KMS-11 (cell line): ENCODE data around the gene NPLOC4.

ENCODE experiments used
- H2AFZ ChIP-seq: fragments of 200-600 bp; sonication (generic); 2 replicates; pipeline ENCODE4 v1.6.1; 2016; ENCODE audit warnings: antibody characterized with exemption, mixed run types, low read depth
- H3K27ac ChIP-seq: fragments of 200-600 bp; sonication (generic); 2 replicates; pipeline ENCODE4 v1.6.1; 2016; ENCODE audit warnings: mild to moderate bottlenecking, mixed run types
- H3K27me3 ChIP-seq: fragments of 200-600 bp; sonication (generic); 2 replicates; pipeline ENCODE4 v1.6.1; 2017; ENCODE audit warnings: mild to moderate bottlenecking, low read depth, mixed run types, moderate library complexity; ENCODE audit not compliant: insufficient read depth
- H3K36me3 ChIP-seq: fragments of 200-600 bp; sonication (generic); 2 replicates; pipeline ENCODE4 v1.6.1; 2017; ENCODE audit warnings: mild to moderate bottlenecking, mixed run types; ENCODE audit not compliant: insufficient read depth
- H3K4me1 ChIP-seq: fragments of 200-600 bp; sonication (generic); 2 replicates; pipeline ENCODE4 v1.6.1; 2016; ENCODE audit warnings: mild to moderate bottlenecking, low read depth, mixed run types; ENCODE audit not compliant: poor library complexity, severe bottlenecking
- H3K4me2 ChIP-seq: fragments of 200-600 bp; sonication (generic); 2 replicates; pipeline ENCODE4 v1.7.0; 2016; ENCODE audit warnings: mild to moderate bottlenecking, mixed run types
- H3K4me3 ChIP-seq: fragments of 200-600 bp; sonication (generic); IDR thresholded peaks from 2 replicates; pipeline ENCODE4 v1.6.1; 2017; ENCODE audit warnings: low read depth, low read length, mixed read lengths; ENCODE audit not compliant: insufficient read depth
- H3K79me2 ChIP-seq: fragments of 200-600 bp; sonication (generic); 2 replicates; pipeline ENCODE4 v1.6.1; 2016; ENCODE audit warnings: low read depth, mixed run types; ENCODE audit not compliant: insufficient read depth
- H3K9ac ChIP-seq: fragments of 200-600 bp; sonication (generic); 2 replicates; pipeline ENCODE4 v1.6.1; 2016; ENCODE audit warnings: mild to moderate bottlenecking, mixed run types
- H4K20me1 ChIP-seq: fragments of 200-600 bp; sonication (generic); 2 replicates; pipeline ENCODE4 v1.6.1; 2016; ENCODE audit warnings: mild to moderate bottlenecking, mixed run types; ENCODE audit not compliant: insufficient read depth
- CTCF ChIP-seq: fragments of 200-600 bp; sonication (generic); conservative IDR thresholded peaks from 2 replicates; pipeline ENCODE4 v1.6.1; 2017; ENCODE audit warnings: low read depth, mild to moderate bottlenecking, antibody characterized with exemption, low read length, moderate library complexity, mixed read lengths

Gene NPLOC4

GRCh38 chr17:81683584-81684441, 46.9 kb upstream of the NPLOC4 start, which contains the start of the genes ARL16 and HGS:
ARL16 (minus strand) TSS chr17:81683797; CDS start chr17:81683753, 44 bp downstream.
HGS (plus strand) TSS chr17:81684011; CDS start chr17:81684067, 56 bp downstream.
- H3K4me3 ChIP-seq, result peak within 1 kb of the TSS; percentile 3
- TF ChIP-seq CTCF, result no peak
- peaks cover 26% of the 10 kb centered on the region for H3K4me1 ChIP-seq
- H3K79me2 ChIP-seq, result peaks cover 55% of the 10 kb centered on the region
- H3K27ac ChIP-seq, result peak within 1 kb of the TSS; percentile 52; the same call in 1 of the 2 replicates
- peak within 1 kb of the TSS; percentile 21; the same call in 1 of the 2 replicates for H2AFZ ChIP-seq
- peaks cover 12% of the 10 kb centered on the region; the same call in 1 of the 2 replicates for H3K36me3 ChIP-seq
- no peaks in the 10 kb centered on the region for H4K20me1 ChIP-seq
- H3K27me3 ChIP-seq, result no peaks in the 10 kb centered on the region
- peak within 1 kb of the TSS; percentile 85 for H3K9ac ChIP-seq
- peak within 1 kb of the TSS; percentile 94 for H3K4me2 ChIP-seq

- Histone ChIP-seq H3K27me3 (no peaks in the 10 kb centered on the region), H3K79me2 (peaks cover 55% of the 10 kb centered on the region)
- no peak for TF ChIP-seq CTCF
Measured at GRCh38 chr17:81683208-81683583, 46.3 kb upstream of the NPLOC4 start.

GRCh38 chr17:81682565-81683207, 45.8 kb upstream of the NPLOC4 start:
- no peak overlapping the region for H3K27ac ChIP-seq
- no peak for TF ChIP-seq CTCF

More at GRCh38 chr17:81683208-81683583, 46.3 kb upstream of the NPLOC4 start:
- H3K36me3 ChIP-seq, result peaks cover 12% of the 10 kb centered on the region; the same call in 1 of the 2 replicates
- H3K27ac ChIP-seq, result no peak overlapping the region
- peak overlapping the region; percentile 3 for H3K4me3 ChIP-seq
- peaks cover 26% of the 10 kb centered on the region for H3K4me1 ChIP-seq
- H2AFZ ChIP-seq, result peak overlapping the region; percentile 21; the same call in 1 of the 2 replicates
- peak overlapping the region; percentile 85; the same call in 1 of the 2 replicates for H3K9ac ChIP-seq
- peak overlapping the region; percentile 85 for H3K4me2 ChIP-seq
- H4K20me1 ChIP-seq, result no peaks in the 10 kb centered on the region

GRCh38 chr17:81681672-81682071, 44.8 kb upstream of the NPLOC4 start:
- Histone ChIP-seq H3K4me1 (peaks cover 26% of the 10 kb centered on the region), H3K4me3 (no peak overlapping the region), H4K20me1 (no peaks in the 10 kb centered on the region), H3K9ac (no peak overlapping the region), H3K36me3 (peaks cover 7% of the 10 kb centered on the region; the same call in 1 of the 2 replicates), H2AFZ (no peak overlapping the region), H3K4me2 (no peak overlapping the region), H3K79me2 (peaks cover 53% of the 10 kb centered on the region), H3K27ac (no peak overlapping the region), H3K27me3 (no peaks in the 10 kb centered on the region)
- TF ChIP-seq CTCF, result no peak

More at GRCh38 chr17:81682565-81683207, 45.8 kb upstream of the NPLOC4 start:
- Histone ChIP-seq H3K36me3 (peaks cover 12% of the 10 kb centered on the region; the same call in 1 of the 2 replicates), H3K9ac (peak overlapping the region; percentile 85; the same call in 1 of the 2 replicates), H3K4me3 (peak overlapping the region; percentile 3), H4K20me1 (no peaks in the 10 kb centered on the region), H2AFZ (peak overlapping the region; percentile 21; the same call in 1 of the 2 replicates), H3K4me2 (peak overlapping the region; percentile 85), H3K4me1 (peaks cover 26% of the 10 kb centered on the region), H3K79me2 (peaks cover 55% of the 10 kb centered on the region), H3K27me3 (no peaks in the 10 kb centered on the region)
